HG03558 (cell line): ENCODE measurements around the gene ART4.

ENCODE experiments used
- ATAC-seq: cut with Tn5 transposase; IDR thresholded peaks from one replicate; pipeline ENCODE4 v1.9.1; 2021; ENCODE audit warnings: moderate number of reproducible peaks; ENCODE audit not compliant: unreplicated experiment; ENCODE audit errors: extremely low read depth

Gene ART4, protein sequence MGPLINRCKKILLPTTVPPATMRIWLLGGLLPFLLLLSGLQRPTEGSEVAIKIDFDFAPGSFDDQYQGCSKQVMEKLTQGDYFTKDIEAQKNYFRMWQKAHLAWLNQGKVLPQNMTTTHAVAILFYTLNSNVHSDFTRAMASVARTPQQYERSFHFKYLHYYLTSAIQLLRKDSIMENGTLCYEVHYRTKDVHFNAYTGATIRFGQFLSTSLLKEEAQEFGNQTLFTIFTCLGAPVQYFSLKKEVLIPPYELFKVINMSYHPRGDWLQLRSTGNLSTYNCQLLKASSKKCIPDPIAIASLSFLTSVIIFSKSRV

DNA sequence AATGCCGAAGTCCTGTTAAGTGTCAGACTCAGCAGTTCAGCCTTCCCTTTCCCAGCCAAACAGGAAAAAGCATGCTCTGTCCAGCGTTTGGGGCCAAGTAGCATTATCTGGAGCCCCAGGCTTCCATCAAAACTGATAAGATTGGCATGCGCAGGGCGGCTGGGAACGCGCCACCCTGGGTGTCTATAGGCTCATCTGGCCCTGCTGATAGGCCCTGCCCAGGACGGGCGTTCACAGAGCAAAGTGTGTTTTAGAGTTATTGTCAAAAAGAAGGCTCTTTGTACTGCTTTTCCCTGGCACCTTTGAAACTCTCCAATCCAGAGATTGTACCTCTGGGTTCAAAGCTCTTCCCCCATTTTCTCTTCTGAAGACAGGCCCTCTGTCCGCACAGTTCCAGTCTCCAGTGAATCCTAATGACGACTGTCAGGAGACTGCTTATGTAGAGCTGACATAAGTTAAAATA is at the start of gene ART4:
ART4 (minus strand) TSS at position 102 of the 463 bp plus-strand sequence. CDS start 413 bp downstream, outside the sequence.
- ATAC-seq = no peak

DNA sequence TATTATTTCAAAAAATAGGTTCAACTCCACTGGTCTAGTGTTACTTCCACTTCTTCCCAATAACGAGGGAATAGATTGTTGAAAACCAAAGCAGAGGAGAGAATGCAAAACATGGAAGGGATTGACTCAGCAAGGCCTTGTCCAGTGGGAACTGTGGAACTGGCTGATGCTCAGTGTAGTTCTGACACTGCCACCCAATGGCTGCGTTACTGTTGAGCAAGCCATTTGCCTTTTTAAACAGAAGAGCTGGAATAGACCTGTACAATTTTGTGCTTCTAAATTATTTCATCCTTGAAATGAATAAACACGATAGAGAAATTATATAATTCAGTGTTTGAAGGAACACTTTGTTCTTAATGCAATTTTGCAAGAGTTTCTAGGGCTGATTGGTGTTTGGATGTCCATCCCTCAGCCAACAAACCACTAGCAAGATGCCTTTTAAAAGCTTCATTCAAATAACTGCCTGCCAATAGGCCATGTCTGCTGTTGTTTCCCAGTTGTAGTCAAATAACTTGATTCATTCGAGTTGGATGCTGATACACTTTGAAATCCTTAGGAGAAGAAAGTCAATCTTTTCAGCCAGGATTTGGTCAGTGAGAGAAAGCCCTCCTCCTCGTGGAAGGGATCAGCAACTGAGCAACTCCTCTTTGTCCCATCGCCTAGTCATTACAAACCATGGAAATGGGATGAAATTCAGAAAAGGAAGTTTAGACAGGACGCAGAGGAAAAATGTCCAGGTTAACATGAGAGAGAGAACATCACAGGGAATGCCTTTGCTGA is 49.6 kb upstream of the ART4 start:
- no peak for ATAC-seq

DNA sequence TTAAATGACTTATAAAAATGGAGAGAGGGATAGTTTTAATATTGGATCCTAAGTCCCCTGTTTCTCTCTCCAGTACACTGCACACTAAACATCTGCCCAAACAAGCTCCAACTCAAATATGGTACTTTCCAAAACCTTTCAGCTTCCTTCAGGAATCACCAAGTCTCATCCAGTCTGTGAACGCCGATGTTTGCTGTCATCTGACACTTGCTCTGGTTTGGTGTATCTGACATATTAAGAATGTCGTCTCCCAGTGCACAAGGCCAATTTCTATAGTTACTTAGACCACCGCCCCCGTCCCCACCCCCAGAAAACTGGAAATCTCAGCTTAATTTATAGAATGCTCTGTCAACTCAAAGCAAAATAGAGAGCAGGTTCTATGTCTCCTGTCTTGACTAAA is 47.4 kb upstream of the ART4 start:
- no peak for ATAC-seq

DNA sequence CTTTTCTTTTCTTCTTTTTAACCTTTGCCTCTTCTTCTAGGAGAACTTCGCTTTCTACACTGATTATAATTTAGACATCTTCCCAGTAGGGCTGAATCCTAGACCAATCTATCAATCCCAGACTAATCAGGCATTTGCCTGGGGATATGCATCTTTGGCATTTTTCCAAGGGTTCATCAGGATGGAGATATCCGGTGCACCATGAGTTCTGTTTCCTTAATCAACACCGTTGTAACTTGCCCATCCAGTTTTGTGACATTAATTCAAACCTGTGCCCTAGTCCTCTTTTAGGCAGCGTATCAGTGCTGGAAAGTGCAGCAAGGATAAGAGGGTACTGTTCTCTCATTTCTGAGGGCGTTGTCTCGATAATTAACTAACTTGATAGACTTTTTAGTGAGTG is 42.9 kb upstream of the ART4 start:
- no peak for ATAC-seq

DNA sequence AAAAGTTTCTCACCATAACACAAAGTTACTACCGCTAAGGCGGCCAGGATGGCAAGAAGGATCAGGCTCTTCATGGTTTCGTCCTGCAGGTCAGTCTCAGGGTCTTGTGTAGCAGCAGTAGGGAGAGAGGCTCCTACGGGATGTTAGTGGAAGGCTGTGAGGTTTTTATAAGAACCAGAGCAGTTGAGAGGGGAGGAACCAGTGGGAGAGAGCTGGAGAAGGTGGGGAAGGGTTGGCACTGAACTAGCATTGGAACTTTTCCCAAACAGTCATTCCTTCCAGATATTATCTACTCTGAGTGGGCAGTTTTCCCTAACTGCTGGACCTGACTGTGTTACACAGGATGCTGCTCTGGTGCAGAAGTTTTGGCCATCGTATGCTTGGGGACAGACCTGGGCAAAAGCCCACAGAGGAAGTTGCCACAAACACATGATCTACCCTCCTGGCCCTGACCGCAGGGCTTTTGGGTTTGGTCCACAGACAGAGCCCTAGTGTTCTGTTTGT is 42.4 kb upstream of the ART4 start, which contains the start of gene MGP:
MGP (minus strand) TSS at position 137 of the 504 bp plus-strand sequence; CDS start at position 74, 63 bp downstream.
- no peak for ATAC-seq

DNA sequence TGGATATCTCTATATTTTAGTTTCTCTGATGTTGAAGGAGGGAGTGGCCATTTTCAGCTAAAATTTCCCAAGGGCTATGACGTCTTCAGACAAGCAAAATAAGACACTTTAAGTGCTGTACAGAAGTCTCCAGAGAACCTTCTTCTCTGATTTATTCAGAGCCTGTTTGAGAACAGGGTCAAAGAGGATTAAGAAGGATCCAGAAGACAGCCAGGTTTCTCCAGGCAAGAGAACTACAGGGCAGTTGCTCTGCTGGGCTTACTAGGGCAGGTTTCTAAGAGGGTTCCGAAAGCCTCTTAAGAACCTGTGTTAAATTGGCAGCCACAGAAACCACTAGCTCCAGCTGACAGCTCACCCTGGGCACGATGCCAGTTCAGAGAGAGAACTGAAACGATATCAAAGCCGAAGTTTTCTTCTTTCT is 41.1 kb upstream of the ART4 start:
- ATAC-seq = peak; percentile 89

DNA sequence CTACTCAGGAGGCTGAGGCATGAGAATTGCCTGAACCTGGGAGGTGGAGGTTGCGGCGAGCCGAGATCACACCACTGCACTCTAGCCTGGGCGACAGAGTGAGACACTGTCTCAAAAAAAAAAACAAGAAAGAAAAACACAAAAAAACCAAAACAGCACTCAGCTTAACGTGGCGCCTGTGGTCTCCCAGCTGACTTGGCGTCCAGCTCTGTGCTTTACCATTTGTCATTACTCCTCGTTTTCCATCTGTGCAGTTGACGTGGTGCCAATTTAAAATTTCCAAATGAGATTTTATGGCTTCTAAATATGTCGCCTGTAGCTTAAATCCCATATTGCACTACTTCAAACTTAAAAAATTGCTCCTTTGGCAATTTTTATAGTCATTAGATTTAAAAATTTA is 40.4 kb upstream of the ART4 start:
- ATAC-seq = no peak

DNA sequence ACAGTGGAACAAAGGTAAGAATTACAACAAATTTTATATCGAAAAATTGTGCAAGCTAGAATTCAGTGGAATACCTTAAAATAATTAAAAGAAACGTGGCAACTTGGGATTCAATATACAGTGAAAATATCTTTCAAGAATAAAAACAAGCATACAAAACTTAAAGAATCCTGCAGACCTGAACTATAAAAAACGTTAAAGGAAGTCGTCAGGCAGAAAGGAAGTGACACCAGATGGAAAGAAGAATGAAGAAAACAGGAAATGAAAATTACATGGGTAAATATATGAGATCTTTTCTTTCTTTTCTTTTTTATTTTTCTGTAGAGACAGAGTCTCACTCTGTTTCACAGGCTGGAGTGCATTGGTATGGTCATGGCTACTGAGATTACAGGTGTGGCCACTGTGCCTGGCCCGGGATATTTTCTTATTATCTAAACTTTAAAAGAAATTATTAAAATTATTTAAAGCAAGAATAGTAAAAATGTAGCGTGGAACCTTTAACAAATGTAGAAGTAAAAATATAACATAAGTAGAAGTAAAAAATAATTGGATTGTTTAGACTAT is 37.6 kb upstream of the ART4 start:
- ATAC-seq = no peak

DNA sequence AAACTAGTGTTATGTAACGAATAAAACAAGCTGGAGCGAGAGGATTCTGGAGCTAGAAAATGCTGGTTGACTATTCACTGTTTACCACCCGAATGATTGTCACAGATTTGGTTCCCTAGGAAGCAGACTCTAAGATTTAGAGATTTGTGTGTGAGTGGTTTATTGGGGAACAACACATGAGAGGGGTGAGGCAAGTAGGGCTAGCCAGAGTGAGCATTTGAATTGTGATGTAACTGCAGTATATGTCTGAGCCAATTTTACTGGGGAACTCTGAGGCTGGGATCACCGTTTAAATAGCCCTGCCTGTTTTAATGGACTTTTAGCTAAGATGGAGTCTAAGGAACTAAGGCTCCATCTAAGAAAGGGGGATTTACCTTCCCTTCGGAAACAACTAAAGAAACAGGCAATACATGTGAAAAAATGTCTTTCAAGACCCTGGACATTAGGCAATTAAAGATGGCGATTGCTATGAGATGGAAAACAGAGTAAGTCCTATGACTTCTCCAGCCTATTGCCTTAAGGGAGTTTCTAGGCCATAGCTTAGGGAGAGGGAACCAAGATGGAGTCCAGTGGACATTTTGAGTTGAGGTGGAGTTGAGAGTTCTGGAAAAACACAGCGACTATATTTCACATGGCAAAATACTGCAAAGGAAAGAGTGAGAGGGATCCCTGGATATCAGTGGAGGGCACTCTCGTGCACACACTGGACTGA is 36.1 kb upstream of the ART4 start:
- no peak for ATAC-seq

DNA sequence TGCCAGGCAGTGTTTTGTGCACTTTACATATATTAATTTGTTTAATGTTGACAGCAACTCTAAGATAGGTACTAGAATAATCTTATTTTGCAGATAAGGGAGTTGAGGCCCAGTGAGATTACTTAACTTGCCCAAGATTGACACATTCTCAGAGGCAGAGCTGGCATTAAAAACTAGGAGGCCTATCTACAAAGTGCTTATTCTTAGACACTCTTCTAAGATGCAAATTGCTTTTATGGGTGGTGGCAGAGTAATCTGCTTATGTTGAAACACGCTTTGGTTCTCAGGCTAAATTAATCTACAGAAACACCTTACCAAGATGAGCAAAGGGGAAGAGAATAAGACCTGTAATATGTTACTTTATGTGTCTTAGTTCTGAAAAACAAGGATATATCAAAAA is 35.2 kb upstream of the ART4 start:
- ATAC-seq = no peak

DNA sequence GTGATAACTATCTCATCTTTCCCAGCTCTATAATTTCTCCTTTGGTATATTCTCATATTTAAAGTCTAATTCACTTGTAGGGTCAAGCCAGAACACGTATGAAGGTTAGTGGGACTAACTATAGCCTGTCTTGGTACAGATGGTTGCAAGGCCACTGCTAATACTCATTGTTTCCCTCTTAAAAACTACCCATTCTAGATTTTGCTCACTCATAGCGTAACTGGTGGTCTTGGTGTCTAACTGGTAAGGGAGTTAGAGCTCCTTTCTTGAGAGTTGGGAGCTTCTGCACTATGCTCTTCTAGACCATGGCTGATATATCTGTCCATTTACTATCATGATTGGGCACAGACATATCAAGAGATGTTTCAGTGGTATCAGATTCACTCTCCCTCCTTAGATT is 33.5 kb upstream of the ART4 start:
- ATAC-seq = no peak

DNA sequence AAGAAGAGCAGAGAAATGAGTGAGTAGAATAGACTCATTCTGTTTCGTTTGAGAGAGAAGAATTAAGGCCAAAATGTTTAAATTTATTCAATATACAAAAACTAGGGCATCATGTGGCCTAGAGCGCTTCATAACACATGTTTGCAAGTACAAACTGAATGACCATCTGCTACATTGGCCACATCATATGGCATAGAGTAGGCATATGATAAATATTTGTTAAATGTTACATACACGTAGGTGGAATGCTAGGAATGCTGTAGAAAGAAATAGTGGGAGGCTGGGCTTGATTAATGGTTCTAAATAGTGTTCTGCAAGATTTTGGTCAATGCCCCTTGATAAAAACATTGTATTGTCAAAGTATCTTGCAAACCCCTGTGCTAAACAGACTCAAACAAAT is 31.6 kb upstream of the ART4 start:
- ATAC-seq = no peak

DNA sequence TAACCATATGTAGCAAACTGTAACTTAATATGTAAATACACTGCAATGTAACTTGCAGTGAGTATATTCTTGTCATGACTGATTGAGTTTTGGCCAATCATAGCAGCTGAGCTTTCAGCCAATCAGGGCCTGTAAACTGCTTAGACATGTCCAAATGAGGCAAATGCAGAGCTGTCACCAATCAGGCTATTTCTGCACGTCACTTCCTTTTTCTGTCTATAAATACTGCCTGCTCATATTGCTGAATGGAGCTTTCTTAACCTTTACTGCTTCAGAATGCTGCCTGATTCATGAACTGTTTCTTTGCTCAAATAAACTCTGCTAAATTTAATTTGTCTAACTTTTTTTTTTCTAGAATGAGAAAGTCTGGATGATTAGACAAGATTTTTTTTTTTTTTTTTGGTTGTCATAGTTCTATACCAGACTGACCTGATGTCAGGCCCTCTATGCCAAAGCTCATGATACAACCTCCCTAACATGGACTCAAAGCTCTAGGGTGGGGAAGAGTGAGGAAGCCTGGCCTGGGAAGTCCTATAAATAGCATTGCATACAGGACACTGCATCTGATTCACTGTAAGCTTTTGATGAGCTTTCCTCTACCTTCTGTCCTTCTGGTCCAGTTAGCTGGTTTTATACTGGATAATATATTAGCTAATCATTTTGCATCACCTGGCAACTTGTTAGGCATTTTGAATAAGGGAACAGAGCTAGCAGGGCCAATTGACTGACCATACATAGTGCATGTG is 30.3 kb upstream of the ART4 start:
- ATAC-seq = no peak

DNA sequence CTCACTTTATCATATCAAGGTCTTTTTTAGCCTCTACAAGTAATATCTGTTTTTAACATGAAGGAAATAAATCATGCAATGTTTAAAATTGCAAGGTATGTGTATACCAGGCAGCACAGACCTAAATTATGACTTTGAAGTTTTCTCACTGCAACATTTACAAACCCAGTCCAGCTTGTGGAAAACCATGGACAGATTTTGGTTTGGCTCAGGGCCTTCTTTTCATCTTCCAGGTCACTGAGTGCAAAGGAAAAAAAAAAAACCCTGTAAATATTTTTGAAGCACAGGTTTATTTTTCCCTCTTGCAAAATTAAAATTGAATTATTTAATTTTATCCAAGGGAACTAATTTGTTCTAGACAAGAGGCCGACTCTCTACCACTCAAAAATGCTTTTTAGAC is 28.6 kb upstream of the ART4 start:
- ATAC-seq = no peak

DNA sequence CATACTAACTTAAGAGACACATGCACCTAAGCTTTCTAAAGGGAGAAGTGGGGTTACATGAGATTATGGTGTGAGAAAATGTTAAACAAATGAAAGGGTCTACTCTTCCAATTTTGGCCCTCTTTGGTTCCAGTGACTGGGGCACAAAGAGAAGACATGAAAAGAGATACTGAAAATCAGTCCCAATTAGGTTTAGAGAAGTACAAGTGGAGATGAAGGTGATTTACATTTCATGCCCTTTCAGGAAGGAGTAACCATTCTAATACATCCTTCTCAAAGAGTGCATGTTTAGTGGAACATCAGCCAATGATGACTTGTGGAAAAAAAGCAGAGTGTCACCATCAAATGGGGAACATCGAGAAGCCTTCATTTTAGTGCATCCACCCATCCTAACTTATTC is 27.9 kb upstream of the ART4 start:
- ATAC-seq = no peak

DNA sequence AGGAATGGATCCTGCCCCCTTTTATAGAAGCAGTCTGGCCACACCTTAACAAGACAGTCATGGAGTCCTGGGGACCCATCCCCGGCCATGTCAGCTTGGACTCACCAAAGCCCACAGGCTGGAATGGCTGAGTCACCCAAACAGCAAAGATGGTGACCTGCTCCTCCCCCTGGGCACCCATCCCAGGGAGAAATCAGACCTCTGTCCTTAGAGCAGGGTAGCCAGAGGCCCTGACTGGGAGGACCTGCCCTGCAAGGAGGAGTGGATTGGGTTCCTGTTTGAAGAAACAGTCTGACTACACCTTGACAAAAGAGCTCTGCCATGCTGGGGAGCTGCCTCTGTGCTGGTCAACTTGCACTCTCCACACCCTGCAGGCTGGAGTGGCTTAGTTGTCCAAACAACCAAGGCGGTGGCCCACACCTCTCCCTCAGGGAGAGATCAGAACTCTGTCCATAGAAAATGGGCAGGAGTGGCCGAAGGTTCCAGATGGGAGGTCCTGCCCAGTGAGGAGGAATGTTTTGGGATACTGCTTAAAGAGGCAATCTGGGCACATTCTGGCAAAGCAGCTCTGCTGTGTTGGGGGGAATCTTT is 25.7 kb upstream of the ART4 start:
- no peak for ATAC-seq

DNA sequence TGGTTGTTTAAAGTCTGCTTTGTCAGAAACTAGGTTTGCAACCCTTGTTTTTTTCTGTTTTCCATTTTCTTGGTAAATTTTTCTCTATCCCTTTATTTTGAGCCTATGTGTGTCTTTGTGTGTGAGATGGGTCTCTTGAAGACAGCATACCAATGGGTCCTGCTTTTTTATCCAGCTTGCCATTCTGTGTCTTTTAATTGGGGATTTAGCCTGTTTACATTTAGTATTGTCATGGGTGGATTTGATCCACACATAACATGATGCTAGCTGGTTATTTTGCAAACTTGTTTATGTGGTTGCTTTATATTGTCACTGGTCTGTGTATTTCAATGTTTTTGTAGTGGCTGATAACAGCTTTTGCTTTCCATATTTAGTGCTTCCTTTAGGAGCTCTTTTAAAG is 17.2 kb upstream of the ART4 start:
- ATAC-seq = no peak

DNA sequence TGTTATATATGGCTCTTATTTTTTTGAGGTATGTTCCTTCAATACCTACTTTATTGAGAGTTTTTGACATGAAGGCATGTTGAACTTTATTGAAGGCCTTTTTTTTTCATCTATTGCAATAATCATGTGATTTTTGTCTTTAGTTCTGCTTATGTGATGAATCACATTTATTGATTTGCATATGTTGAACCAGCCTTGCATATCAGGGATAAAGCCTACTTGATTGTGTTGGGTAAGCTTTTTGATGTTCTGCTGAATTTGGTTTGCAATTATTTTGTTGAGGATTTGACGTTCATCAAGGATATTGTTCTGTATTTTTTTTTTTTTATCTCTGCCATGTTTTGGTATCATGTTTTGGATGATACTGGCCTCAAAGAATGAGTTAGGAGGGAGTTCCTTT is 15.2 kb upstream of the ART4 start:
- ATAC-seq = no peak

DNA sequence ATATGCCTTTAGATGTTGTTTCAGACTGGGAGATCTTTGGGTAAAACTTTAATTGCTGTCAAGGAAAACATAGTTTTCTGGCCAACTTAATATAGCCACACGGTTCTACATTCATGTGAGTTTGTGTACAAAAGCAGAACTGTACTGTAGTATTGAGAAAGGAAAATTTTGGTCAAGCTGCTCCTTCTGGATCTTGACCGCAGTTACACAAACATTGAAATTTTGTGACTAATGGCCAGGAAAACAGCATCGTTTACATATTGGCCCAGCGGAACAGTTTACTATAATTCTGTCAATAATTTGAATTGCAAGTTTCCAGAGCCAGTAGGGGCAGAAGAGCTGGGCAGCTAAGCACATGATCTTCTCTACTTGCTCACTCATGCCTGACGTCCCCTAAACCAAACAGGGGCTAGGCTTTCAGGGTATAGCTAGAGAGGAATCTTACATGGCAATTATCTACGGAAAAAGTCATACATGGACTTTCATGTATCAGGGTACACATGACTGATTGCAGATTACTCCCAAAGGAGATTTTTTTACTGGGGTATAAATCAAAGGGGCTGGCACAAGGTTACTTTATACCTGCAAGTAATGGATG is 11.4 kb upstream of the ART4 start:
- ATAC-seq = no peak
